AG08396 (cell line): ENCODE results near the gene RPE.
A peak's percentile ranks its signal among the peaks of the same experiment; 100 is the strongest.

Source experiments
- DNase-seq: peaks from one replicate; pipeline ENCODE4 v3.0.0; 2012; ENCODE audit warnings: low spot score, mixed read lengths

Gene RPE

GRCh38 chr2:210002158-210003157 lies at the start of gene RPE:
RPE (plus strand) TSS chr2:210002638; CDS start chr2:210002662, 24 bp downstream.
- peak; percentile 94 for DNase-seq

- no peak for DNase-seq
These were observed 46.2 kb upstream of the RPE start for GRCh38 chr2:209956271-209956670.

- DNase-seq = no peak
These were observed 44.4 kb upstream of the RPE start for GRCh38 chr2:209958016-209958415.

- no peak for DNase-seq
These were observed 42.4 kb upstream of the RPE start for GRCh38 chr2:209960045-209960444.

GRCh38 chr2:209960676-209961630 lies 41.5 kb upstream of the RPE start:
- peak; percentile 38 for DNase-seq

GRCh38 chr2:209965723-209966122 lies 36.7 kb upstream of the RPE start:
- no peak for DNase-seq

- DNase-seq = no peak
These were observed 32.7 kb upstream of the RPE start for GRCh38 chr2:209969692-209970091.

- peak; percentile 11 for DNase-seq
These were observed 32.2 kb upstream of the RPE start for GRCh38 chr2:209970271-209970670.

GRCh38 chr2:209970711-209971110 lies 31.7 kb upstream of the RPE start:
- DNase-seq = no peak

- DNase-seq = no peak
These were observed 29.1 kb upstream of the RPE start for GRCh38 chr2:209973328-209973727.

- DNase-seq = no peak
These were observed 27.9 kb upstream of the RPE start for GRCh38 chr2:209974576-209974975.

- DNase-seq = no peak
These were observed 25.6 kb upstream of the RPE start for GRCh38 chr2:209976698-209977385.

- DNase-seq = peak; percentile 8
These were observed 24.8 kb upstream of the RPE start for GRCh38 chr2:209977386-209978239.

- DNase-seq = no peak
These were observed 18.1 kb upstream of the RPE start for GRCh38 chr2:209984291-209984690.

- DNase-seq = no peak
These were observed 16.6 kb upstream of the RPE start for GRCh38 chr2:209985874-209986273.

- no peak for DNase-seq
These were observed 16.0 kb upstream of the RPE start for GRCh38 chr2:209986415-209986814.

- no peak for DNase-seq
These were observed 14.4 kb upstream of the RPE start for GRCh38 chr2:209988010-209988409.

- no peak for DNase-seq
These were observed 11.6 kb upstream of the RPE start for GRCh38 chr2:209990838-209991237.

- no peak for DNase-seq
These were observed 8.5 kb upstream of the RPE start for GRCh38 chr2:209993968-209994367.

GRCh38 chr2:209998596-209998995 lies 3.8 kb upstream of the RPE start:
- DNase-seq = no peak
